Bronchus fibroblast of lung (primary cell): ENCODE data around the gene NPY. TPM values are rescaled to one million over a fixed set of nuclear protein-coding genes. Genes with fewer than 3 reads are reported as not detected.

Experiments
- total RNA-seq: library from RNA; depleted of rRNA; stranded (reverse); fragments of >200 nt; gene quantifications from 2 replicates; pipeline ENCODE4 v1.2.3, GENCODE V29; 2015

Gene NPY
- not detected in 2 replicates for total RNA-seq

GRCh38 chr7:24283897-24284698, at the start of gene NPY:
Gene NPY, plus strand, starts transcription at chr7:24284190. Its CDS starts 1,051 bp downstream, at chr7:24285241.

